Measurements from ENCODE around the gene RAB11FIP4. TPM values are rescaled to one million over a fixed set of nuclear protein-coding genes. Genes with fewer than 3 reads are reported as not detected.

RAB11FIP4 gene
- total RNA-seq, 1 experiment from 2014 or later: 10.8 TPM

DNA sequence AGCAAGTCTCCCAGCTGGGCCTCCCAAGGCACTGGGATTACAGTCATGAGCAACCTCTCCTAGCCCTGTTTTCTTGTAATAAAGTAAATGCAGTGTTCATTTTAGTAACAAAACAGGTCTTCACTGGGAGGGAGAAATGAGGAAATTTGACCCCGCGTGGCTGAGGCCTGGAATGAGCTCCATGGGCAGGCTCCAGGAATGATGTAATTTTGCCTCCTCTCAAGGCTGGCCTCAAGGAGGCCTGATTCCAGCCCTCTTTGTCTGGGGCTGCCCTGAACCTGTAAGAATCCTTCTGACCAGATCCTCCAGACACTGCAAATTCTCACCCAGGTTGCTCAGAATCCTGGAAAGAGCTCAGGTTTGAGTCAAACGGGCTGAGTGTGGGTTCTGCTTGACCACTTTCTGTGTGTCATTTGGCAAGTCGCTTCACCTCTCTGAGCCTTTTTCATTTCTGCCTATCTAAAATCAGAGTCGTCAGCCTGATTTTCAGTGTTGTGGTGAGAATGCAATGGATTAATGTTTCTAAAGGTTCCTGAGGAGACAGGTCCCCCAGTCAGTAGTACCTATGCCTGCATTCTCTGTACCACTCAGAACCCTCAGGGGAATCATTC is 57.1 kb downstream of the RAB11FIP4 start:
- intact Hi-C loops (cut with micrococcal nuclease; ENCODE audit: unreplicated experiment): no loop called here
- Histone ChIP-seq H3K9me3 (ENCODE audit: control insufficient read depth, insufficient read depth, low read depth, low read length) (no peaks in the 10 kb centered on the region), H3K4me3 (ENCODE audit: low read depth in 2 of 2, low read length in 2 of 2) (no peak overlapping the region), H3K27me3 (ENCODE audit: control insufficient read depth, insufficient read depth, low read length) (no peaks in the 10 kb centered on the region), H3K4me1 (ENCODE audit: control insufficient read depth, insufficient read depth, low read length) (no peaks in the 10 kb centered on the region), H3K36me3 (ENCODE audit: control insufficient read depth, insufficient read depth, low read length) (no peaks in the 10 kb centered on the region), H3K27ac (ENCODE audit: low read length) (no peak overlapping the region)
- ChIA-PET CTCF (no interaction called here), POLR2A (interaction anchor here (0.5 to 0.6 kb wide), 2 partner anchors 16 to 443 kb away, joined by 4 to 11 read pairs; no protein-coding TSS in a partner anchor)
- no peak for TF ChIP-seq POLR2AphosphoS5 (IDR thresholded peaks at IDR 0.05; ENCODE audit: low read depth, low read length)
- TF ChIP-seq CTCF (IDR thresholded peaks at IDR 0.05): no peak
- no peak for TF ChIP-seq TCF7L2 (IDR thresholded peaks at IDR 0.05; ENCODE audit: low read depth, low read length)
- TF ChIP-seq SIN3A (IDR thresholded peaks at IDR 0.05; ENCODE audit: borderline replicate concordance, insufficient read depth, low read depth, low read length): no peak
- TF ChIP-seq REST (IDR thresholded peaks at IDR 0.05; ENCODE audit: insufficient read depth in 1 of 2, low read depth in 2 of 2, low read length in 1 of 2): no peak
- in situ Hi-C loops (cut with HindIII; ENCODE audit: low pct_unique_long_range_greater_than_20kb, low sequenced_read_pairs): no loop called here
- DNase-seq (ENCODE audit: low read depth, low spot score) (no peak), ATAC-seq (no peak; the same call in 1 of the 2 replicates)
- BruUV-seq (replicated peaks): no TSS peak

DNA sequence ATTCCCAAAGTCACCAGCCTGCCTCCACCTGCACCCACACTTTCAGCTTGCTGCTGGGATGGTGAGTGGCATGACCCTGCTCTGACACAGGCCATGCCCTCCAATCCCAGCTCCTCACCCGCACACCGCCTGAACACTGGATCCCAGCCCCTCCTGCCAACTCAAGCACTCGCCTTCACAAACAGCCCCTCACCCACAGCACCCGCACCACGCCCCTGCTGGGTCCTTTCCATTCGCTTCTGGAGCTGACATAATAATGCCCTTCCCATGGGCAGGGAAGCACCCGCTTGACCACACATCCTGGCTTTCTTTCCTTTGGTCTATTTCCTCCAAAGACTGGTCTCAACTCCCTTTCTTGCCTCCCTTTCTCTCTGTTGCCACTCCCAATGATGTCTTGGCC is 57.6 kb downstream of the RAB11FIP4 start:
- ChIA-PET POLR2A (interaction anchor here (0.6 kb wide), 1 partner anchor 444 kb away, joined by 4 read pairs; no protein-coding TSS in a partner anchor), CTCF (no interaction called here)
- TF ChIP-seq SIN3A (IDR thresholded peaks at IDR 0.05; ENCODE audit: borderline replicate concordance, insufficient read depth, low read depth, low read length) (no peak), TCF7L2 (IDR thresholded peaks at IDR 0.05; ENCODE audit: low read depth, low read length) (no peak), REST (IDR thresholded peaks at IDR 0.05; ENCODE audit: insufficient read depth in 1 of 2, low read depth in 2 of 2, low read length in 1 of 2) (no peak), POLR2AphosphoS5 (IDR thresholded peaks at IDR 0.05; ENCODE audit: low read depth, low read length) (no peak), CTCF (IDR thresholded peaks at IDR 0.05) (no peak)
- in situ Hi-C loops (cut with HindIII; ENCODE audit: low pct_unique_long_range_greater_than_20kb, low sequenced_read_pairs) (no loop called here), intact Hi-C loops (cut with micrococcal nuclease; ENCODE audit: unreplicated experiment) (no loop called here)
- no peak for ATAC-seq
- no TSS peak for BruUV-seq (replicated peaks)
- no peaks in the 10 kb centered on the region for H3K9me3 ChIP-seq (ENCODE audit: control insufficient read depth, insufficient read depth, low read depth, low read length)
- H3K27me3 ChIP-seq (ENCODE audit: control insufficient read depth, insufficient read depth, low read length): no peaks in the 10 kb centered on the region
- DNase-seq (ENCODE audit: low read depth, low spot score): no peak
- H3K4me1 ChIP-seq (ENCODE audit: control insufficient read depth, insufficient read depth, low read length): no peaks in the 10 kb centered on the region
- H3K4me3 ChIP-seq (ENCODE audit: low read depth in 2 of 2, low read length in 2 of 2): no peak overlapping the region
- H3K36me3 ChIP-seq (ENCODE audit: control insufficient read depth, insufficient read depth, low read length): no peaks in the 10 kb centered on the region
- H3K27ac ChIP-seq (ENCODE audit: low read length): no peak overlapping the region
